ENCODE measurements around the gene GPR83.
"Not testable (repeated sequence)": the region's sequence is repeated elsewhere in the genome, so short reads cannot be mapped to it uniquely, and the experiment has no call there.

GPR83 gene

GRCh38 chr11:94370576-94370975, 30.6 kb downstream of the GPR83 start:
- DNase-seq, result not testable (repeated sequence)

- not testable (repeated sequence) for DNase-seq
These were observed 50.2 kb downstream of the GPR83 start for GRCh38 chr11:94350850-94351563.

- not testable (repeated sequence) for DNase-seq
These were observed 54.9 kb downstream of the GPR83 start for GRCh38 chr11:94346311-94346710.

- DNase-seq, result no peak
These were observed 57.7 kb downstream of the GPR83 start for GRCh38 chr11:94343495-94343894.

GRCh38 chr11:94342250-94342649, 59.0 kb downstream of the GPR83 start:
- no peak for DNase-seq

- DNase-seq, result no peak
These were observed 62.6 kb downstream of the GPR83 start for GRCh38 chr11:94338651-94339050.

GRCh38 chr11:94336033-94336432, 65.2 kb downstream of the GPR83 start:
- no peak for DNase-seq

GRCh38 chr11:94332814-94333213, 68.4 kb downstream of the GPR83 start:
- DNase-seq, result no peak

GRCh38 chr11:94330789-94331188, 70.4 kb downstream of the GPR83 start:
- no peak for DNase-seq

GRCh38 chr11:94329501-94329900, 71.7 kb downstream of the GPR83 start:
- DNase-seq, result no peak

- DNase-seq, result no peak
These were observed 72.6 kb downstream of the GPR83 start for GRCh38 chr11:94328587-94329080.
